Neural progenitor cell (in vitro differentiated cells): Measurements from ENCODE around the gene SCAPER.

Source experiments
- CTCF ChIP-seq: fragments of 200-600 bp; sonication (generic); IDR thresholded peaks from 2 replicates; pipeline ENCODE4 v1.5.1; 2017; ENCODE audit warnings: antibody characterized with exemption, mild to moderate bottlenecking
- EZH2 ChIP-seq: fragments of 200-600 bp; sonication (generic); IDR thresholded peaks from 2 replicates; pipeline ENCODE4 v1.6.1; 2017; ENCODE audit warnings: antibody characterized with exemption, mild to moderate bottlenecking, moderate library complexity
- EZH2phosphoT487 ChIP-seq: fragments of 200-600 bp; sonication (generic); IDR thresholded peaks from 2 replicates; pipeline ENCODE4 v1.6.1; 2017; ENCODE audit warnings: antibody characterized with exemption

GRCh38 chr15:76483018-76483417, 422.1 kb downstream of the SCAPER start:
- TF ChIP-seq CTCF, result no peak
- no peak for TF ChIP-seq EZH2
- TF ChIP-seq EZH2phosphoT487, result no peak
